DMS53 (cell line): ENCODE data around the gene NRK.
"Not testable (repeated sequence)": the region's sequence is repeated elsewhere in the genome, so short reads cannot be mapped to it uniquely, and the experiment has no call there.

Experiments
- DNase-seq: peaks from one replicate; lab custom pipeline; 2025; lab: John Stamatoyannopoulos, UW

The NRK gene, protein sequence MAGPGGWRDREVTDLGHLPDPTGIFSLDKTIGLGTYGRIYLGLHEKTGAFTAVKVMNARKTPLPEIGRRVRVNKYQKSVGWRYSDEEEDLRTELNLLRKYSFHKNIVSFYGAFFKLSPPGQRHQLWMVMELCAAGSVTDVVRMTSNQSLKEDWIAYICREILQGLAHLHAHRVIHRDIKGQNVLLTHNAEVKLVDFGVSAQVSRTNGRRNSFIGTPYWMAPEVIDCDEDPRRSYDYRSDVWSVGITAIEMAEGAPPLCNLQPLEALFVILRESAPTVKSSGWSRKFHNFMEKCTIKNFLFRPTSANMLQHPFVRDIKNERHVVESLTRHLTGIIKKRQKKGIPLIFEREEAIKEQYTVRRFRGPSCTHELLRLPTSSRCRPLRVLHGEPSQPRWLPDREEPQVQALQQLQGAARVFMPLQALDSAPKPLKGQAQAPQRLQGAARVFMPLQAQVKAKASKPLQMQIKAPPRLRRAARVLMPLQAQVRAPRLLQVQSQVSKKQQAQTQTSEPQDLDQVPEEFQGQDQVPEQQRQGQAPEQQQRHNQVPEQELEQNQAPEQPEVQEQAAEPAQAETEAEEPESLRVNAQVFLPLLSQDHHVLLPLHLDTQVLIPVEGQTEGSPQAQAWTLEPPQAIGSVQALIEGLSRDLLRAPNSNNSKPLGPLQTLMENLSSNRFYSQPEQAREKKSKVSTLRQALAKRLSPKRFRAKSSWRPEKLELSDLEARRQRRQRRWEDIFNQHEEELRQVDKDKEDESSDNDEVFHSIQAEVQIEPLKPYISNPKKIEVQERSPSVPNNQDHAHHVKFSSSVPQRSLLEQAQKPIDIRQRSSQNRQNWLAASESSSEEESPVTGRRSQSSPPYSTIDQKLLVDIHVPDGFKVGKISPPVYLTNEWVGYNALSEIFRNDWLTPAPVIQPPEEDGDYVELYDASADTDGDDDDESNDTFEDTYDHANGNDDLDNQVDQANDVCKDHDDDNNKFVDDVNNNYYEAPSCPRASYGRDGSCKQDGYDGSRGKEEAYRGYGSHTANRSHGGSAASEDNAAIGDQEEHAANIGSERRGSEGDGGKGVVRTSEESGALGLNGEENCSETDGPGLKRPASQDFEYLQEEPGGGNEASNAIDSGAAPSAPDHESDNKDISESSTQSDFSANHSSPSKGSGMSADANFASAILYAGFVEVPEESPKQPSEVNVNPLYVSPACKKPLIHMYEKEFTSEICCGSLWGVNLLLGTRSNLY (N-terminal part only)

DNA sequence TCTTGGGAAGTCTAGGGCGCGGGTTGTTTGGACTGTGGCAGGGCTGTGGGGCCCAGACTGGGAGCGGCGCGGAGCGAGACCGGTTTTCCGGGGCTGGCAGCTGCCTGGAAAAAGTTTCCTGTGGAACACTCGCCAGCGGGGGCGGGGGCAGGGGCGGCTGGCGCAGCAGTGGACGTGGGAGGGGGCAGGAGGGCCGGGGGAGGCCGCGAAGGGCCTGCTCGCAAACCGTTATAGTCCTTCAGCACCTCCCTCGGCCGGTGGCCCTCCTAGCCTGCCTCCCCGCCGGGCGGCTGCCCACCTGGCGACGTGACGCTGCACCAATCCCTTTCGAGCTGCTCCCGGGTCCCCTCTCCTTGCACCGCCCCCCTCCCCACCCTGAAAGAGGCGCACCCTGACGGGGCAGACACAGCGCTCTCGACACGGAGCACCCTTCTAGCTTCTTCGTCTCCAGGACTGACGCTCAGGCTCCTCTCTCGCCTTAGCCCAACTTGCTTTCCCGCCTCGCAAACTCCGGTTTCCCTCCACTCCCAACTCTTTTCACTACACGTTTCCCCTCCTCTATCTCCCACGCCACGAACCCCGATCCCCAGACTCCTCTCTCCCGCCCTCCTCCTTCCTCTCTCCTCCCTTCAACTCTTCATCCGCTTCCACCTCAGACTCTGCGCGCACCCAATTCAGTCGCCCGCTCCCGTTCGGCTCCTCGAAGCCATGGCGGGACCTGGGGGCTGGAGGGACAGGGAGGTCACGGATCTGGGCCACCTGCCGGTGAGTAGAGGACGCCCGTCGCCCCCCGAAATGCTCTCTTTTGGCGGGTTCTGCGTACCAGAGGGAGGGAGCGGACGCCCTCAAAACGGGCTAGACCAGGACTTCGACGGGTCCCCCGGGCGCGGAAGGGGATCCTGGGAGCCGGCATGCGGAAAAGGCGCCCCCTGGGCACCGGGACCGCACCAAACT is at the start of gene NRK:
TSS of gene NRK (plus strand) at position 402 of the 954 bp plus-strand sequence. CDS start at position 709, 307 bp downstream.
- DNase-seq, result peak; percentile 60

DNA sequence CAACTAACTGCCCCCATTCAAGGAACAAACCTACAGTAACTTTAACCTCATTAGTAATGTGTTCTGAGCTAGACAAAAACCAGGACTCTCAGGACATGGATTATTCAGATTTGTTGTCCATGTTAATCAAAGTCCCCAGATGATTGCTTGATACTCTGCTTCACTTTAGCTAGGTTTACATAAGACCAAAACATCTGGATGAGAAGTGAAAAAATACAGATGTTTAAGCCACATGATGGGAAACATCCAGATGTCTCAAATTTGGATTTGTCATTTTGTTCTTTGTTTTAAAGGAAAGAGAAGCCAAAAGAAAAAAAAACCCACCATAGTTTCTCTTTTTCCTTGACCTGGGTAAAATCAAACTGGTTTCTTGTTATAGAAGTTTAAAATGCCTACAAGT is 48.5 kb upstream of the NRK start:
- DNase-seq, result no peak

DNA sequence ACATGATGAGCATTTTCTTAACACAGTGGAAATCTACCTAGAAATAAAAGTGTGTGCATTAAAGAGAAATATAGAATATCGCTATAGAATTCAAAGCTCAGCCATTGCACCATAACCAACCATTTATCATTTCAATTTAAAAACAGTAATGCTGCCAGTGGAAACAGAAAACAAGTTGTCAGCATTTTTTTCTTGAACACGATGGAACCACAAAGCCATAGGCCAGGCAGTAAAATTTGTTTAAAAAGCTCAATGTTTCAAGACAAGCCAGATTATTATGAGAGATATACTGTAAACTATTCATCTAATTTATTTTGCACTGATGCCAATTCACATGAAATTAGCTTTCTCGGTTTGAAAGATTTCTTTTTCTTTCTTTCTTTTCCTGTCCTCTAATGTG is 46.7 kb upstream of the NRK start:
- no peak for DNase-seq

GRCh38 chrX:105781804-105782203 is 40.5 kb upstream of the NRK start:
- no peak for DNase-seq

DNA sequence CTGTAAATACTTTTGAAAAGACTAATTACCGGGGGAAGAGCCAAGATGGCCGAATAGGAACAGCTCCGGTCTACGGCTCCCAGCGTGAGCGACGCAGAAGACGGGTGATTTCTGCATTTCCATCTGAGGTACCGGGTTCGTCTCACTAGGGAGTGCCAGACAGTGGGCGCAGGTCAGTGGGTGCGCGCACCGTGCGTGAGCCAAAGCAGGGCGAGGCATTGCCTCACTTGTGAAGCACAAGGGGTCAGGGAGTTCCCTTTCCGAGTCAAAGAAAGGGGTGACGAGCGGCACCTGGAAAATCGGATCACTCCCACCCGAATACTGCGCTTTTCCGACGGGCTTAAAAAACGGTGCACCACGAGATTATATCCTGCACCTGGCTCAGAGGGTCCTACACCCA is 25.5 kb upstream of the NRK start:
- DNase-seq, result not testable (repeated sequence)

- no peak for DNase-seq
Observed at GRCh38 chrX:105803891-105804290, 18.4 kb upstream of the NRK start.

DNA sequence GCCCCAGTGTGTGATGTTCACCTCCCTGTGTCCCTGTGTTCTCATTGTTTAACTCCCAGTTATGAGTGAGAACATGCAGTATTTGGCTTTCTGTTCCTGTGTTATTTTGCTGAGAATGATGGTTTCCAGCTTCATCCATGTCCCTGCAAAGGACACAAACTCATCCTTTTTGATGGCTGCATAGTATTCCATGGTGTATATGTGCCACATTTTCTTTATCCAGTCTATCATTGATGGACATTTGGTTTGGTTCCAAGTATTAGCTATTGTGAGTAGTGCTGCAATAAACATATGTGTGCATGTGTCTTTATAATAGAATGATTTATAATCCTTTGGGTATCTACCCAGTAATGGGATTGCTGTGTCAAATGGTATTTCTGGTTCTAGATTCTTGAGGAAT is 16.7 kb upstream of the NRK start:
- DNase-seq, result not testable (repeated sequence)

DNA sequence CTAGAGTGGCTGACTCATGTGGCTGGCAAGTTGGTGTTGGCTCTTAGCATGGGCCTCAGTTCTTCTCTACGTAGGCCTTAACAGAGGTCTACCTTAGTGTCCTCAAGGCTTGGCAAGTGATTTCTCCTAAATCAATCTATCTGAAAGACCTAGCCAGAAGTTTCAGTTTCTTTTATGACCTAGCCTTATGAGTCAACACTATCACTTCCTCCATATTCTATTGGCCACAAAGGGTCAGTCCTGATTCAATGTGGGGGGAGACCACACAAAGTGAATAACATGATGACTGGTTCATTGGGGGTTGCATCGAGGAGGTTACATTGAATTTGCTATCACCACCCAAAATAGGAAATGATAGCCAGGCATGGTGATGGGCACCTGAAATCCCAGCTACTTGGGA is 5.8 kb upstream of the NRK start:
- DNase-seq, result no peak

GRCh38 chrX:105820247-105820646 is 2.1 kb upstream of the NRK start:
- DNase-seq, result no peak

DNA sequence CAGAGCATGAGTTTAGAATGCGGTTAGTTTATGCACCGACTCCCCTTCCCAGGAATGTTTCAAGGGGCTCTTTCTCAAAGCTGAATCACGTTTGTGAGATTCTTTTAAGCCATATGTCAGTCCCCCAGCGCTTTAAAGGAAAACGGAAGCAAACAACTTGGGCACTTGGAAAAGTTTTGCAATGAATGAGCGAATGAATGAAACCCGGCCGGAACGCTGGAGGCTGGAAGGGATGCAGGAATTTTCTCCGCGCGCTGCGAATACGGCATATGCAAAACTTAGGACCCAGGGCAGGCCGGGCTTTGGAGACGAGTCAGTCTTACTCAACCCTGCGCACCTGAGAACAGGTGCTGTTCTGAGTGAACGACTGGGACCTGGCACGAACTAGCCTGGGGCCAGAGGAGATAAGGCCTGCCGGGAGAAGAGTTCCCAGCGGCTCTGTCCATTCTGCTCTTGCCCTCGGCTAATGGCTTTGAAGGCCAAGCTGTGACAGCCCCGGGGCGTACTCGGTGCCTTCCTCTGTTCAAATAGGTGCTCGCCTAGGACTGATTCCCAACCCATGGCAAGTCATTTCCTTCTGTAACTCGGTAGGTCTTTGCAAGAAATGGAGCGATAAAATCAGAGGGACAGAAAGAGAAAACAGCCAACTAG is 743 bp upstream of the NRK start:
- peak; percentile 75 for DNase-seq

DNA sequence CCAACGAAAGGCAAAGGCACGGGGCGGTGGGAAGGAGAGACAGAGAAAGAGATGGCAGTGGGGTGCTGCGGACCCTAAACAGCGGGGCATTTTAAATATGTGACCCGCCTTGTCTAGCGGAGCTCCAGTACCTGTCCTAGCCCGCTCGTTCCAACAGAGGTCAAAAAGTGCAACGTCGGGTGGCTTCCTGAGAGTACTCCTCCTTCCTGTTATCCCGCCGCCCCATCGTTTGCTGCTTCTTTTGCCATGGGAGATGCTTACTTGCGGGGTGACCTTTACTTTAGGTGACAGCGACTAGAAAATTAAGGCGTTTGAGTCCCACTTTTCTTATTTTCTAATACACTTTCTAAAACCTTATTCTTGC is 735 bp downstream of the NRK start:
- peak; percentile 36 for DNase-seq

DNA sequence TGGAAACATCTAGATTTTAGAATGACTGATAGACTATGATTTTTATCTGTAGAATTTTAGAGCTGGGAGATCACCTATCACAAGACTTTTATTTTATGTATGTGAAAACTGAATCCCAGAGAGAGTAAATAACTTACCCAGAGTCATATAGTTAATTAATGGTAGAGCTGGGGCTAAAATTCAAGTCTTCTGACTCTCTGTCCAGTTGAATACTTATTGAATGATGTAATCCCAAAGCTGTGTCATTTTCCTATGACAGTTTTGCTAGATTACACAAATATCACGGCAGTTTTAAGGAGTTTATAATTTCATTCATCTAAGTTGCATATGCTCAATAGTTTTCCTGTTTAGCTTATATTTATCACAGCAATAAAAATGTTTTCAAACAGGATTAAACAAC is 6.7 kb downstream of the NRK start:
- DNase-seq, result no peak

DNA sequence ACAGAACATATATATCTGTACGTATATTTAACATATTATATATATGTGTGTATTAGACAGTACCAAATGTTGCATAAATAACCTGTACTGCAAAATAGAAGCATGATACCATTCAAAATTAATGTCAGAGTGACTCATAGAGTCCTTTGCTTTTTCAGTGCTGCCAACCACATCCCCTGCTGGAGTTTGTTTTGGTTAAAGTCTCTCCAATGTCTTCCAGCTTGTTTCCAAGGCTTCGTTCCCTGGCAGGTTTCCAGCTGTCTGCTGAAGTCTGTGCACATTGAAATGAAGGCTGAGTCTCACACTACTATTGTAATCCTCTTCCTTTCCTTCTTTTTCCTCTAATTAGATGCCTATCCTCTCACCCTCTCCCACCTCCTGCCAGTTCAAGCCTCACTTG is 14.9 kb downstream of the NRK start:
- peak; percentile 42 for DNase-seq

- DNase-seq, result no peak
Observed at GRCh38 chrX:105845631-105846030, 23.3 kb downstream of the NRK start.

- DNase-seq, result not testable (repeated sequence)
Observed at GRCh38 chrX:105850100-105850499, 27.8 kb downstream of the NRK start.

DNA sequence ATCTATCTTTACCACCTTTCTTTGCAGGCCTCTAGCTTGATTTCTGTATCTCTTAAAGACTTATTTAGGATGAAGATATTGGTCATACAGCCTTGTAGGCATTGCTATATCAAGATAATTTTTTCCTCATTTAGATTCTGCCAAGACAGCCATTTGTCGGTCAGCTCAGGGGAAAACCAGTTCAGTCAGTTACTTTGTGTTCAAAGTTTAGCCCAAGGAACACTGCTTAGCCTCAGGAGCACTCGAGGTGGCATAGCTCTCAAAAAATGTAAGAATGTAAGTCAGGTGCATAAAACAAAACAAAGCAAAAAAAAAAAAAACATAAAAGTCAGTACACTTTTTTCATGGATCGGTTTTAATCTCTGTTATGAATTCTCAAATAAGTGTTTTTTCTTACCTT is 43.4 kb downstream of the NRK start:
- DNase-seq, result no peak

DNA sequence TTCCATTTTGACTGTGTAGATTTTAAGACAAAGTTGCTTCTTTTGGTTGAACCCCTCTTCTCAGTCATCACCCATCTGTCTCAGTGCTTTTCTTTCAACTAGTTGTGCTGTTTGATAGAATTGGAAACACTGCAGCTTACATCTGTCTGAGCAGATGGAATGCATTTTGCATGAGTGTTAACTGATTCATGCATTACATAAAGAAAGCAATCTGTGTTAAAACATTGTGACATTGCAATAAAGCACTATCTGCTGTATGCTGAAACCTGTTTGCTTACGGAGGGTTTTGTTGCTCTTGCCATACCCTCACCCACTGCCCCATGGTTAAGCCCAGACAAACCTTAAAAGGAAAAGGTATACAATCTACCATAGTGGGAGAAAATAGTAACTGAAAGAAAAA is 47.4 kb downstream of the NRK start:
- no peak for DNase-seq

DNA sequence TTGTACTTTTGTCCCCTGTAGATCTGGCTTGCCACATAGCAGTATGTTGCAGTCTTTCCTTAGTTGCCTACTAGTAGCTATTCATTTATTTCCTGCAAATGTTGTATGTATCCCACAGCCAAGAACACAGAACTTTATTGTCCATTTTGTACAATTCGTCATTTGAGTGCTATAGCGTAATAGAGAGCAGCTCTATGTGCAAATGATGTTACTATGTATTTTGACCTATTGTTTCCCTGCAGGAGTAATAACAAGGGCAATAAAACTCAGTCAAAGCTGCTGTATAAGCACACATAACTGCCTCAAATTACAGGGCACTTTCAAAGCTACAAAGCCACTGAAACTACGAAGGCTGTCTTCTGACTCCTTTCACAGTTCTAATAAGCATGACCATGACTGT is 48.1 kb downstream of the NRK start:
- DNase-seq, result no peak

- DNase-seq, result no peak
Observed at GRCh38 chrX:105872941-105873340, 50.6 kb downstream of the NRK start.

DNA sequence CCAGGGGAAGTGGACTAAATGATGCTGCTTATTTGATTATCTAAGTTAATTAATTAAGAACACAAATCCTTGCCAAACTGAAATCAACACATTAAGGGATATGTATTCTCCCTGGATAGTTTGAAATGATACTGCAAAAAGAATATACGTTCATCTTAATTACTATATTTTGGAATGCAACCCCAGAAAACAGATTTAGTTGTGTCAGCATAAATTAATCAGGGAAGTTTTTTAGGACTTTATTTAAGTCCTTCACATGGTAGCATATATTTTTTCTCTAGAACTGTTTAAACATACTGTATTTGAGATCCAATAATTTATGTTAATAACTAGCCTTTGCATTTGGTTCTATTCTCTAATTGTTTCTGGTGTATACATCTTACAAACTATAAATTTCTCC is 52.5 kb downstream of the NRK start:
- no peak for DNase-seq

DNA sequence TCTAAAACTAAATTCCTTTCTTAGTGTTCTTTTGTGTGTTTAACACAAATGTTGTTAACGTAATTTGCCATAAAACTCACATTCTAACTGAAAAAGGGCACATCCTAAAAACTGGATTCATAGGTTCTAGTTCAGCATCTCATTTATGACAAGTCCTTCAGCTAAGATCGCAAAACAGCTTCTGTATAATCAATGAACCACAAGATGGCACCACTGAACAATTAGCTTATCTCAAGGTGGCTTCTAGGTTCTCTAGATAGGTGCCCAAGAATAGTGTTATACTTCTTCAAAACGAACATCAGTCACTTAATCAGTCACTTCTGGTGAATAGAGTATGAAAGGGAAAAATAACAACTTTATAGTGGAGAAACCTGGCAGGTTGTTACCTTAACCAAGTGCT is 54.3 kb downstream of the NRK start:
- peak; percentile 54 for DNase-seq
